GM23338 (cell line): ENCODE measurements around the gene PHKG2.

Experiments used
- CREB1 ChIP-seq: fragments of 250-450 bp; sonication (Bioruptor Pico); IDR thresholded peaks from 2 replicates; pipeline ENCODE4 v1.5.0; 2020; ENCODE audit warnings: low read depth, mild to moderate bottlenecking, moderate library complexity
- CTCF ChIP-seq, 2 experiments: fragments of 200-600 bp in 1 of 2; sonication (generic) in 1 of 2; conservative IDR thresholded peaks; 2 replicates each; pipeline versions ENCODE4 v1.5.1 to v1.6.1; 2016 to 2017; ENCODE audit warnings: antibody characterized with exemption in 2 of 2, low read depth in 2 of 2, mild to moderate bottlenecking in 2 of 2, moderate library complexity in 1 of 2
- ETS1 ChIP-seq: IDR thresholded peaks from 2 replicates; pipeline ENCODE4 v1.6.1; 2016; ENCODE audit warnings: antibody characterized with exemption
- EZH2 ChIP-seq: fragments of 200-600 bp; sonication (generic); IDR thresholded peaks from one replicate; pipeline ENCODE4 v1.8.0; 2017; ENCODE audit warnings: antibody characterized with exemption, mild to moderate bottlenecking, low read depth; ENCODE audit not compliant: unreplicated experiment
- EZH2phosphoT487 ChIP-seq: fragments of 200-600 bp; sonication (generic); IDR thresholded peaks from one replicate; pipeline ENCODE4 v1.8.1; 2018; ENCODE audit warnings: antibody characterized with exemption; ENCODE audit not compliant: unreplicated experiment
- JUNB ChIP-seq: IDR thresholded peaks from one replicate; pipeline ENCODE4 v1.6.1; 2016; ENCODE audit warnings: antibody characterized with exemption; ENCODE audit not compliant: unreplicated experiment
- NANOG ChIP-seq: IDR thresholded peaks from 2 replicates; pipeline ENCODE4 v1.6.1; 2016; ENCODE audit warnings: antibody characterized with exemption, borderline replicate concordance
- POLR2AphosphoS5 ChIP-seq: IDR thresholded peaks from 2 replicates; pipeline ENCODE4 v1.6.1; 2016; ENCODE audit warnings: antibody characterized with exemption, low read depth
- STAT1 ChIP-seq: IDR thresholded peaks from one replicate; pipeline ENCODE4 v1.6.1; 2016; ENCODE audit warnings: antibody characterized with exemption; ENCODE audit not compliant: unreplicated experiment
- ZNF114 ChIP-seq: fragments of 250-450 bp; sonication (Bioruptor Pico); IDR thresholded peaks from 2 replicates; pipeline ENCODE4 v1.5.0; 2020; ENCODE audit warnings: mild to moderate bottlenecking, moderate library complexity
- ZNF331 ChIP-seq: fragments of 250-450 bp; sonication (Bioruptor Pico); IDR thresholded peaks from 2 replicates; pipeline ENCODE4 v1.5.0; 2020; ENCODE audit warnings: low read depth, mild to moderate bottlenecking, moderate library complexity
- TF ChIP-seq, protein P1 (sequence below): IDR thresholded peaks from one replicate; pipeline ENCODE4 v1.6.1; 2018; ENCODE audit warnings: antibody characterized with exemption; ENCODE audit not compliant: unreplicated experiment
- TF ChIP-seq, protein P2 (sequence below): fragments of 250-450 bp; sonication (Bioruptor Pico); IDR thresholded peaks from 2 replicates; pipeline ENCODE4 v1.5.0; 2020; ENCODE audit warnings: mild to moderate bottlenecking, moderate library complexity

DNA sequence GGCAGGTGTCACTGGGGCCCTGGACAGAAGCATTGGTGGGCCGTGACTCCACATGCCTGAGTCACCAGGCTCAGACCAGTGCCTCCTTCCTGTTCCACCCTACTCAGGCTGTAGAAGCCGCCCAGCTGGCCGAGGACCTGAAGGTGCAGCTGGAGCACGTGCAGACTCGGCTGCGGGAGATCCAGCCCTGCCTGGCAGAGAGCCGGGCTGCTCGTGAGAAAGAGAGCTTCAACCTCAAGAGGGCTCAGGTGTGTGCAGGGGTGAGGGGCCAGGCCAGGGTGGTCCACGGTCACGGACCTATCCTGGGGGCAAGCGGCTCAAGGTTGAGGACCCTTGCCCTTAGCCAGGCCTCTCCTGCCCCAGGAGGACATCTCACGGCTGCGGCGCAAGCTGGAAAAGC, 23.5 kb downstream of the PHKG2 start:
- no peak for TF ChIP-seq EZH2
- TF ChIP-seq, protein P1, sequence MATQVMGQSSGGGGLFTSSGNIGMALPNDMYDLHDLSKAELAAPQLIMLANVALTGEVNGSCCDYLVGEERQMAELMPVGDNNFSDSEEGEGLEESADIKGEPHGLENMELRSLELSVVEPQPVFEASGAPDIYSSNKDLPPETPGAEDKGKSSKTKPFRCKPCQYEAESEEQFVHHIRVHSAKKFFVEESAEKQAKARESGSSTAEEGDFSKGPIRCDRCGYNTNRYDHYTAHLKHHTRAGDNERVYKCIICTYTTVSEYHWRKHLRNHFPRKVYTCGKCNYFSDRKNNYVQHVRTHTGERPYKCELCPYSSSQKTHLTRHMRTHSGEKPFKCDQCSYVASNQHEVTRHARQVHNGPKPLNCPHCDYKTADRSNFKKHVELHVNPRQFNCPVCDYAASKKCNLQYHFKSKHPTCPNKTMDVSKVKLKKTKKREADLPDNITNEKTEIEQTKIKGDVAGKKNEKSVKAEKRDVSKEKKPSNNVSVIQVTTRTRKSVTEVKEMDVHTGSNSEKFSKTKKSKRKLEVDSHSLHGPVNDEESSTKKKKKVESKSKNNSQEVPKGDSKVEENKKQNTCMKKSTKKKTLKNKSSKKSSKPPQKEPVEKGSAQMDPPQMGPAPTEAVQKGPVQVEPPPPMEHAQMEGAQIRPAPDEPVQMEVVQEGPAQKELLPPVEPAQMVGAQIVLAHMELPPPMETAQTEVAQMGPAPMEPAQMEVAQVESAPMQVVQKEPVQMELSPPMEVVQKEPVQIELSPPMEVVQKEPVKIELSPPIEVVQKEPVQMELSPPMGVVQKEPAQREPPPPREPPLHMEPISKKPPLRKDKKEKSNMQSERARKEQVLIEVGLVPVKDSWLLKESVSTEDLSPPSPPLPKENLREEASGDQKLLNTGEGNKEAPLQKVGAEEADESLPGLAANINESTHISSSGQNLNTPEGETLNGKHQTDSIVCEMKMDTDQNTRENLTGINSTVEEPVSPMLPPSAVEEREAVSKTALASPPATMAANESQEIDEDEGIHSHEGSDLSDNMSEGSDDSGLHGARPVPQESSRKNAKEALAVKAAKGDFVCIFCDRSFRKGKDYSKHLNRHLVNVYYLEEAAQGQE, result no peak
- no peak for TF ChIP-seq POLR2AphosphoS5
- TF ChIP-seq EZH2phosphoT487, result no peak
- TF ChIP-seq CTCF (conservative IDR thresholded peaks at IDR 0.05; ENCODE audit: low read depth in 2 of 2), result no peak
- no peak for TF ChIP-seq ZNF331 (CRISPR knock-in tag)
- TF ChIP-seq, protein P2, sequence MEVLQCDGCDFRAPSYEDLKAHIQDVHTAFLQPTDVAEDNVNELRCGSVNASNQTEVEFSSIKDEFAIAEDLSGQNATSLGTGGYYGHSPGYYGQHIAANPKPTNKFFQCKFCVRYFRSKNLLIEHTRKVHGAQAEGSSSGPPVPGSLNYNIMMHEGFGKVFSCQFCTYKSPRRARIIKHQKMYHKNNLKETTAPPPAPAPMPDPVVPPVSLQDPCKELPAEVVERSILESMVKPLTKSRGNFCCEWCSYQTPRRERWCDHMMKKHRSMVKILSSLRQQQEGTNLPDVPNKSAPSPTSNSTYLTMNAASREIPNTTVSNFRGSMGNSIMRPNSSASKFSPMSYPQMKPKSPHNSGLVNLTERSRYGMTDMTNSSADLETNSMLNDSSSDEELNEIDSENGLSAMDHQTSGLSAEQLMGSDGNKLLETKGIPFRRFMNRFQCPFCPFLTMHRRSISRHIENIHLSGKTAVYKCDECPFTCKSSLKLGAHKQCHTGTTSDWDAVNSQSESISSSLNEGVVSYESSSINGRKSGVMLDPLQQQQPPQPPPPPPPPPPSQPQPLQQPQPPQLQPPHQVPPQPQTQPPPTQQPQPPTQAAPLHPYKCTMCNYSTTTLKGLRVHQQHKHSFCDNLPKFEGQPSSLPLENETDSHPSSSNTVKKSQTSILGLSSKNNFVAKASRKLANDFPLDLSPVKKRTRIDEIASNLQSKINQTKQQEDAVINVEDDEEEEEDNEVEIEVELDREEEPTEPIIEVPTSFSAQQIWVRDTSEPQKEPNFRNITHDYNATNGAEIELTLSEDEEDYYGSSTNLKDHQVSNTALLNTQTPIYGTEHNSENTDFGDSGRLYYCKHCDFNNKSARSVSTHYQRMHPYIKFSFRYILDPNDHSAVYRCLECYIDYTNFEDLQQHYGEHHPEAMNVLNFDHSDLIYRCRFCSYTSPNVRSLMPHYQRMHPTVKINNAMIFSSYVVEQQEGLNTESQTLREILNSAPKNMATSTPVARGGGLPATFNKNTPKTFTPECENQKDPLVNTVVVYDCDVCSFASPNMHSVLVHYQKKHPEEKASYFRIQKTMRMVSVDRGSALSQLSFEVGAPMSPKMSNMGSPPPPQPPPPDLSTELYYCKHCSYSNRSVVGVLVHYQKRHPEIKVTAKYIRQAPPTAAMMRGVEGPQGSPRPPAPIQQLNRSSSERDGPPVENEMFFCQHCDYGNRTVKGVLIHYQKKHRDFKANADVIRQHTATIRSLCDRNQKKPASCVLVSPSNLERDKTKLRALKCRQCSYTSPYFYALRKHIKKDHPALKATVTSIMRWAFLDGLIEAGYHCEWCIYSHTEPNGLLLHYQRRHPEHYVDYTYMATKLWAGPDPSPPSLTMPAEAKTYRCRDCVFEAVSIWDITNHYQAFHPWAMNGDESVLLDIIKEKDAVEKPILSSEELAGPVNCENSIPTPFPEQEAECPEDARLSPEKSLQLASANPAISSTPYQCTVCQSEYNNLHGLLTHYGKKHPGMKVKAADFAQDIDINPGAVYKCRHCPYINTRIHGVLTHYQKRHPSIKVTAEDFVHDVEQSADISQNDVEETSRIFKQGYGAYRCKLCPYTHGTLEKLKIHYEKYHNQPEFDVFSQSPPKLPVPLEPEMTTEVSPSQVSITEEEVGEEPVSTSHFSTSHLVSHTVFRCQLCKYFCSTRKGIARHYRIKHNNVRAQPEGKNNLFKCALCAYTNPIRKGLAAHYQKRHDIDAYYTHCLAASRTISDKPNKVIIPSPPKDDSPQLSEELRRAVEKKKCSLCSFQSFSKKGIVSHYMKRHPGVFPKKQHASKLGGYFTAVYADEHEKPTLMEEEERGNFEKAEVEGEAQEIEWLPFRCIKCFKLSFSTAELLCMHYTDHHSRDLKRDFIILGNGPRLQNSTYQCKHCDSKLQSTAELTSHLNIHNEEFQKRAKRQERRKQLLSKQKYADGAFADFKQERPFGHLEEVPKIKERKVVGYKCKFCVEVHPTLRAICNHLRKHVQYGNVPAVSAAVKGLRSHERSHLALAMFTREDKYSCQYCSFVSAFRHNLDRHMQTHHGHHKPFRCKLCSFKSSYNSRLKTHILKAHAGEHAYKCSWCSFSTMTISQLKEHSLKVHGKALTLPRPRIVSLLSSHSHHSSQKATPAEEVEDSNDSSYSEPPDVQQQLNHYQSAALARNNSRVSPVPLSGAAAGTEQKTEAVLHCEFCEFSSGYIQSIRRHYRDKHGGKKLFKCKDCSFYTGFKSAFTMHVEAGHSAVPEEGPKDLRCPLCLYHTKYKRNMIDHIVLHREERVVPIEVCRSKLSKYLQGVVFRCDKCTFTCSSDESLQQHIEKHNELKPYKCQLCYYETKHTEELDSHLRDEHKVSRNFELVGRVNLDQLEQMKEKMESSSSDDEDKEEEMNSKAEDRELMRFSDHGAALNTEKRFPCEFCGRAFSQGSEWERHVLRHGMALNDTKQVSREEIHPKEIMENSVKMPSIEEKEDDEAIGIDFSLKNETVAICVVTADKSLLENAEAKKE, result no peak
- no peak for TF ChIP-seq CREB1
- TF ChIP-seq NANOG, result no peak
- no peak for TF ChIP-seq ZNF114 (CRISPR knock-in tag)
- no peak for TF ChIP-seq ETS1
- TF ChIP-seq JUNB, result no peak
- TF ChIP-seq STAT1, result no peak
